ENCODE data around the gene SNCA. TPM values are rescaled to one million over a fixed set of nuclear protein-coding genes. Genes with fewer than 3 reads are reported as not detected.
A peak's percentile ranks its signal among the peaks of the same experiment; 100 is the strongest.

Gene SNCA
- total RNA-seq, 4 donors from 2014 or later, result 8.7 to 26.1 (median 19.2) TPM

- no peak for TF ChIP-seq CTCF (IDR thresholded peaks at IDR 0.05)
- no peak for DNase-seq (ENCODE audit: low spot score)
- ATAC-seq (ENCODE audit: low FRiP score), result no peak
Measured at GRCh38 chr4:89759426-89759825, 77.5 kb downstream of the SNCA start.

DNA sequence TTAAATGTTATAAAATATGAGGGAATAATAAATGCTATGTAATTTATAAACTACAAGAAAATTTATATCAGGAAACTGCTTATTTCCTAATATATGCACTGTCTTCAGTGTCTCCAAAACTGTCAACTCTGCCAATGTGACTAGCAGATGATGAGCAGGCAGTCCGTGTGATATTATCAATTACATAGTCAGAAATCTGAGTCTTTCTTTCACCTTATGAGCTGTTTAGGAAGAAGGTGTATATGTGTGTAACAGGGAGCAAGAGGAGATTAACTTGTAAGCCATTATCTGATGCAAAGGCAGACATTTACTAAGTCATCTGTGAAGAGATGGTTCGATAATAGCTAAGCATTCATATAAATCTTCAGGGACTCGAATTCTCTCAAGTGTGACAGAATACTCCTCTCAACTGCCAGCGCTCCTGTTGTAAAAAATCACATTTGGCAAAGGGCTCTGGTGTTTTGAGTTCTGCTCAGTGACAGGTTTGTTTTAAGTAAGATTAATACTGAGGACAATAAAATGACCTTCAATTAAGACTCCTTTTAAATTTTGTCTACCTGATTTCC is 79.7 kb downstream of the SNCA start:
- ATAC-seq (ENCODE audit: low FRiP score) (no peak), DNase-seq (ENCODE audit: low spot score) (no peak)
- TF ChIP-seq CTCF (IDR thresholded peaks at IDR 0.05), result no peak

DNA sequence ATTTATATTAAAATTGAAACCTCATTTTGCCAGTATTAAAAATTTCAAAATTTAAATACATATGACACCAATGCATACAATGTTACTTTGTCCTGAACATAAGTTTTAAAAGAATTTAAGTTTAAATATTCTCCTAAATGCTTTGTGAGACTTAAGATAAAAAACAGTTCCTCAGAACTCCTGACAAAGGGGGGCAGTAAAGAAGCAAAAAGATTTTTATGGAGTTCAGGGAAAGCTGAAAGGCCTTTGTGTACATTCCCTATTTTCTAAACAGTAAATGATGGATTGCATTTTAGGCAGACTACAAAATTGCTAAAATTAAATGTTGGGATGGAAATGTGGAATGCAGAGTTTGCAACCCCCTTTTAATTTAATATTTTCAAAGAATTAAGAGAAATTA is 81.7 kb downstream of the SNCA start:
- no peak for TF ChIP-seq CTCF (IDR thresholded peaks at IDR 0.05)
- no peak for DNase-seq (ENCODE audit: low spot score)
- no peak for ATAC-seq (ENCODE audit: low FRiP score)

- TF ChIP-seq CTCF (IDR thresholded peaks at IDR 0.05), result no peak
- DNase-seq (ENCODE audit: low spot score), result no peak
- no peak for ATAC-seq (ENCODE audit: low FRiP score)
Measured at GRCh38 chr4:89754531-89754930, 82.4 kb downstream of the SNCA start.

GRCh38 chr4:89753601-89754066 is 83.3 kb downstream of the SNCA start:
- DNase-seq (ENCODE audit: low spot score), result no peak
- peak; percentile 95 for ATAC-seq (ENCODE audit: low FRiP score)
- TF ChIP-seq CTCF (IDR thresholded peaks at IDR 0.05), result no peak

DNA sequence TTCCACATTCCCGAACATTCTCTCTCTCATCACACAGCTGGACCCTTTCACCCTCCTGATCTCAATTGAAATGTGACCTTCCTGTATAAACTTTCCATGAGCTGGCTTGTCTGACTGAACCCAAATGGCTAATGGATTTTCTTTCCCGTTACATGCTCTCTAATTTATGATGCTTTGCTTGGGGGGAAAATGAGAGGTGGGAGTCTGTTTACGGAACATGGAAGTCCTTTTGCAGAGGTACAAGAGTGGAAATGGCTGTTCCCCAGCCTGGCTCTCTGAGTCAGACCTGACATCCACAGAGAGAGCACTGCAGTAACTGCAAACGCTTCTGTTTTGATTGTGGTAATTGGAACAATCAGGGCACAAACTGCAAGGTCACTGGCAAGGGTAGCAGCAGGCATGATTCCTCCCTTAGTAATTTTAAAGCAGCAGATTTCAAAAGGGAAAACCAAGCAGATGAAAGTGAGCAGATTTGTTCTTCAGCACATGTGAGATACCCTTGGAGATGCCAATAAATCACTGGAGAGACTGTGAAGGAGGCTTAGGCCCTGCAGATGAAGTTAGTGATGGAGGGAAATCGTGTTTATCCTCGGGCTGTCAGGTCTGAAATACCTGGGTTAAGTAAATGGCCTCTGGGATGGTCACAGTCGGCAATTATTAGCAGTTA is 83.9 kb downstream of the SNCA start:
- DNase-seq (ENCODE audit: low spot score), result no peak
- no peak for TF ChIP-seq CTCF (IDR thresholded peaks at IDR 0.05)
- peak; percentile 75 for ATAC-seq (ENCODE audit: low FRiP score)

DNA sequence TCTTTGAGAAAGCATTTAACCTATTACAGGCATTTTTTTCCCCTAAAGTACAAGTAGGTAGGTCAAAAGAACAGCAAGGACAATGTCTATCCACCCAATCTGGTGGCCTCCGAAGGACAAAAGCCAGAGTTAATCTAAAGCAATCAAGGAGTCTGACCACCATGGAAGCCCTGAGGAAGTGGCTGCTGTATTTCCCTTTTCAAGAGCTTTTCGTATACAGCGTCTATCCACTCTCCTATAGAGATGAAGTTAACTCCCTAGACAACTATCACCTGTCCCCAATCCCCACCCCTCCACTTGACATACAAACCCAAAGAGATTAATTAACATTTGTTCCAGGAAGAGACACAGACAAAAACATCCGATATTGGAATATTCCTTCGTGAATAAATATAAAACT is 85.5 kb downstream of the SNCA start:
- ATAC-seq (ENCODE audit: low FRiP score), result no peak
- TF ChIP-seq CTCF (IDR thresholded peaks at IDR 0.05), result no peak
- DNase-seq (ENCODE audit: low spot score), result no peak
